Duodenal mucosa (tissue), 2 donors: ENCODE results near the gene RASSF5.
"Not testable (repeated sequence)": the region's sequence is repeated elsewhere in the genome, so short reads cannot be mapped to it uniquely, and the experiment has no call there.

Experiments used
- H3K27ac ChIP-seq: one replicate; pipeline ENCODE4 v1.7.0; 2013; ENCODE audit warnings: low read depth, low read length
- H3K27me3 ChIP-seq, 2 donors: one replicate each; pipeline ENCODE4 v1.7.0; 2013; ENCODE audit warnings: low read length in 2 of 2, control low read depth in 1 of 2; ENCODE audit not compliant: insufficient read depth in 2 of 2, control insufficient read depth in 1 of 2
- H3K36me3 ChIP-seq, 2 donors: one replicate each; pipeline ENCODE4 v1.7.0; 2013; ENCODE audit warnings: low read length in 2 of 2, control low read depth in 1 of 2; ENCODE audit not compliant: insufficient read depth in 2 of 2, control insufficient read depth in 1 of 2
- H3K4me1 ChIP-seq, 2 donors: one replicate each; pipeline ENCODE4 v1.7.0; 2013; ENCODE audit warnings: low read length in 2 of 2, control low read depth in 1 of 2; ENCODE audit not compliant: insufficient read depth in 2 of 2, control insufficient read depth in 1 of 2
- H3K4me3 ChIP-seq, 2 donors: one replicate each; pipeline ENCODE4 v1.7.0; 2013; ENCODE audit warnings: low read length in 2 of 2, low read depth in 1 of 2
- H3K9ac ChIP-seq, 2 donors: one replicate each; pipeline ENCODE4 v1.7.0; 2013; ENCODE audit warnings: low read length in 2 of 2, low read depth in 1 of 2
- H3K9me3 ChIP-seq, 2 donors: one replicate each; pipeline ENCODE4 v1.7.0; 2013; ENCODE audit warnings: low read length in 2 of 2, control low read depth in 1 of 2; ENCODE audit not compliant: control insufficient read depth in 1 of 2

The RASSF5 gene

DNA sequence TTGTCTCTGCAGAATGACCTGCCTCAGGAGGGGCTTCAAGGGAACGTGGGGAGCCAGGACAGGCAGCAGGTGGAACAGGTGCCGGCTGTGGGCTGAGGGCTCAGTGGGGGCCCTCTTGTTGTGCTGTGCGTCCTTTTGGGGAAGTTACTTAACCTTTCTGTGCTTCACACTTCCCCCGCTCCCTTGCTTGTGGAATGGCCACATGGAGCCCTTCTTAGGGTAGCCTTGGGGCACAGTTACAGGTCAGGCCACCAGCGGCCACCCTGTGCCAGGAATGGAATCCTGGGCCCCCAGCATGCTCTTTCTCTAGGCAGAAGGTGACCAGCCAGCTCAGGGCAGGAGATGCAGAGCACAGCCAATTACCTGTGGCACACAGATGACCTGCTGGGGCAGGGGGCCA, 34.4 kb upstream of the RASSF5 start:
- H3K27me3 ChIP-seq, result no peaks in the 10 kb centered on the region
- peaks cover 11 to 35% of the 10 kb centered on the region in 2 donors for H3K36me3 ChIP-seq
- H3K27ac ChIP-seq, result no peak overlapping the region
- peaks cover 30 to 31% of the 10 kb centered on the region in 2 donors for H3K4me1 ChIP-seq
- no peak overlapping the region for H3K9ac ChIP-seq
- H3K4me3 ChIP-seq, result no peak overlapping the region
- H3K9me3 ChIP-seq, result no peaks in the 10 kb centered on the region

DNA sequence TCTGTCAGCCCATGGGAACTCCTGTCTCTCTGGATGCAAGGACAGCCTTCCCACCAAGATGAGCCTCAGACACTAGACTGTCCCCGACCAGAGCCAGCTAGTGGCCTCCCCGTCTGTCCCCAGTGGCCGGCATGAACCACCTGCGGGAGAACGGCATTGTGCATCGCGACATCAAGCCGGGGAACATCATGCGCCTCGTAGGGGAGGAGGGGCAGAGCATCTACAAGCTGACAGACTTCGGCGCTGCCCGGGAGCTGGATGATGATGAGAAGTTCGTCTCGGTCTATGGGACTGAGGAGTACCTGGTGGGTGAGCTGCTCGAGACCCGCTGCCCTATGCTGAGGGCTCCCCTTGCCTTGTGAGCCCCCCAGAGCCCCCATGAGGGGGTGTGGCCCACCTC, 31.3 kb upstream of the RASSF5 start:
- H3K27ac ChIP-seq, result no peak overlapping the region
- H3K27me3 ChIP-seq, result no peaks in the 10 kb centered on the region
- H3K4me3 ChIP-seq, result no peak overlapping the region
- peaks cover 16 to 53% of the 10 kb centered on the region in 2 donors for H3K36me3 ChIP-seq
- H3K9me3 ChIP-seq, result no peaks in the 10 kb centered on the region
- H3K9ac ChIP-seq, result no peak overlapping the region
- peaks cover 11 to 15% of the 10 kb centered on the region in 2 donors for H3K4me1 ChIP-seq

DNA sequence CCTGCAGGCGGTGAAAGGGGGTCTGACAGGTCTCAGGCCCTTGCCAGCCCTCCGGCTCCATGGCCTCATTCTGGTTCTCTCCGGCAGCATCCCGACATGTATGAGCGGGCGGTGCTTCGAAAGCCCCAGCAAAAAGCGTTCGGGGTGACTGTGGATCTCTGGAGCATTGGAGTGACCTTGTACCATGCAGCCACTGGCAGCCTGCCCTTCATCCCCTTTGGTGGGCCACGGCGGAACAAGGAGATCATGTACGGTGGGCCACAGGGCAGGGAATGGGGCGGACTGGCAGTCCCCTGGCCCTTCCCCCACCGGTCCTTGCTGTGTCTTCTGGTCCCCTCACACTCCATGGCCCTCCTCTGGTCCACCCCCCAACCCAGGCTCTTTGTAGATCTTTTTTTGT, 30.7 kb upstream of the RASSF5 start:
- Histone ChIP-seq H3K4me3 (no peak overlapping the region), H3K27ac (no peak overlapping the region), H3K4me1 (peaks cover 6 to 9% of the 10 kb centered on the region in 2 donors), H3K36me3 (peaks cover 19 to 53% of the 10 kb centered on the region in 2 donors), H3K9me3 (no peaks in the 10 kb centered on the region), H3K27me3 (no peaks in the 10 kb centered on the region), H3K9ac (no peak overlapping the region)

DNA sequence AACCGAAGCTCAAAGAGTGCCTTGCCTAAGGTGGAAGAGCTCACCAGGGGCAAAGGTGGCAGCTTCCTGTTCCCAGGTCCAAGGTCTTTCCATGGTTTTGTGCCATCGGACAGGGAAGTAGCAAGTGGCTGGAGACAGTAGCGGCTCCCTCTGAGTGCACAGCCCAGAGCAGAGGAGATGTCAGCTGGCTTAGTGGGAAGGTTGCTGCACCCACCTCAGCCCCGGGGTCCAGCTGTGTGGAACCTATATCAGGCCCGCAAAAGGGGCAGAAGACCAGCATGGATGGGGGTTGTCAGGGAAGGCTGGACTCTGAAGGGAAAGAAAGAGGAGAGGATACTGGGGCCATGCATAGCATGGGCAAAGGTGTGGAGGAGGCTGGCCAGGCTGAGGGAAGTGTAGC, 30.2 kb upstream of the RASSF5 start:
- no peak overlapping the region for H3K4me3 ChIP-seq
- peaks cover 3 to 5% of the 10 kb centered on the region in 2 donors for H3K4me1 ChIP-seq
- H3K9ac ChIP-seq, result no peak overlapping the region
- no peak overlapping the region for H3K27ac ChIP-seq
- peaks cover 19 to 53% of the 10 kb centered on the region in 2 donors for H3K36me3 ChIP-seq
- no peaks in the 10 kb centered on the region for H3K9me3 ChIP-seq
- no peaks in the 10 kb centered on the region for H3K27me3 ChIP-seq

DNA sequence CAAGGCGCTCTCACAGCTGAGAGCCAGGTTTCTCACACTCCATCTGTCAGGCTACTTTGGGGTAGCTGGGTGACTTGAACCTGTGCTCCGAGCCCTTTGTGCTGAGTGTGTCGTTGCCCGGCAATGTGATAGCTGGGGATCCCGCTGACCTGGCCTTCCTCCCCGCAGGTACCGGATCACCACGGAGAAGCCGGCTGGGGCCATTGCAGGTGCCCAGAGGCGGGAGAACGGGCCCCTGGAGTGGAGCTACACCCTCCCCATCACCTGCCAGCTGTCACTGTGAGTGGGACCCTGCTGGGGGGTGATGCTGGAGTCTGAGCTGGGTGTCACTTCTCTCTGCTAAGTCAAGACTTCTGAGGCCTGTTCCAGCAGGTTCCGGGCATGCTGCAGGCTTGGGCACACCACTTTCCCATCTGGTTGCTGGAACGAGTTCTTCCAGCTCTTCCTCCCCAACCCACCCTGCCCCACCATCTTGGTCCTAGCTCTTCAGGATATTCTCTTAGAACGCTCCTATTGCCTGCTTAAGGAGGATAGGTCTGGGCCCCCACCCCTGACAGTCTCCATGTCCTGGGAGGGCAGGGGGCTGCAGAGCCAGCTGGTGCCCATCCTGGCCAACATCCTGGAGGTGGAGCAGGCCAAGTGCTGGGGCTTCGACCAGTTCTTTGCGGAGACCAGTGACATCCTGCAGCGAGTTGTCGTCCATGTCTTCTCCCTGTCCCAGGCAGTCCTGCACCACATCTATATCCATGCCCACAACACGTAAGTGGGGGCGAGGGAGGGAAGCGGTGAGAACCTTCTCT, 29.6 kb upstream of the RASSF5 start:
- Histone ChIP-seq H3K4me3 (no peak overlapping the region), H3K27me3 (no peaks in the 10 kb centered on the region), H3K9ac (no peak overlapping the region), H3K36me3 (peaks cover 22 to 60% of the 10 kb centered on the region in 2 donors), H3K4me1 (peaks cover 0 to 2% of the 10 kb centered on the region in 2 donors), H3K9me3 (no peaks in the 10 kb centered on the region), H3K27ac (no peak overlapping the region)

DNA sequence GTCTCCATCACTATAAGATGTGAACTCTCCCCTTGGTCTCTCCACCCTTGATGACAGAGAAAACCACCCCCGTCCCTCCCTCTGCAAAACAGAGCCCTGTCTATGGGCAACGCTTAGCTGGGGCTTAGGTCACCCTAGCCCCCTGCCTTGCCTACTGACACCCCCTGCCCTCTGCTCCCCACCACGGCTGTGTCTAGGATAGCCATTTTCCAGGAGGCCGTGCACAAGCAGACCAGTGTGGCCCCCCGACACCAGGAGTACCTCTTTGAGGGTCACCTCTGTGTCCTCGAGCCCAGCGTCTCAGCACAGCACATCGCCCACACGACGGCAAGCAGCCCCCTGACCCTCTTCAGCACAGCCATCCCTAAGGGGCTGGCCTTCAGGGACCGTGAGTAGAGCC, 28.6 kb upstream of the RASSF5 start:
- H3K27me3 ChIP-seq, result no peaks in the 10 kb centered on the region
- no peaks in the 10 kb centered on the region for H3K9me3 ChIP-seq
- peaks cover 28 to 67% of the 10 kb centered on the region in 2 donors for H3K36me3 ChIP-seq
- H3K27ac ChIP-seq, result no peak overlapping the region
- H3K9ac ChIP-seq, result no peak overlapping the region
- no peak overlapping the region for H3K4me3 ChIP-seq
- H3K4me1 ChIP-seq, result no peaks in the 10 kb centered on the region

DNA sequence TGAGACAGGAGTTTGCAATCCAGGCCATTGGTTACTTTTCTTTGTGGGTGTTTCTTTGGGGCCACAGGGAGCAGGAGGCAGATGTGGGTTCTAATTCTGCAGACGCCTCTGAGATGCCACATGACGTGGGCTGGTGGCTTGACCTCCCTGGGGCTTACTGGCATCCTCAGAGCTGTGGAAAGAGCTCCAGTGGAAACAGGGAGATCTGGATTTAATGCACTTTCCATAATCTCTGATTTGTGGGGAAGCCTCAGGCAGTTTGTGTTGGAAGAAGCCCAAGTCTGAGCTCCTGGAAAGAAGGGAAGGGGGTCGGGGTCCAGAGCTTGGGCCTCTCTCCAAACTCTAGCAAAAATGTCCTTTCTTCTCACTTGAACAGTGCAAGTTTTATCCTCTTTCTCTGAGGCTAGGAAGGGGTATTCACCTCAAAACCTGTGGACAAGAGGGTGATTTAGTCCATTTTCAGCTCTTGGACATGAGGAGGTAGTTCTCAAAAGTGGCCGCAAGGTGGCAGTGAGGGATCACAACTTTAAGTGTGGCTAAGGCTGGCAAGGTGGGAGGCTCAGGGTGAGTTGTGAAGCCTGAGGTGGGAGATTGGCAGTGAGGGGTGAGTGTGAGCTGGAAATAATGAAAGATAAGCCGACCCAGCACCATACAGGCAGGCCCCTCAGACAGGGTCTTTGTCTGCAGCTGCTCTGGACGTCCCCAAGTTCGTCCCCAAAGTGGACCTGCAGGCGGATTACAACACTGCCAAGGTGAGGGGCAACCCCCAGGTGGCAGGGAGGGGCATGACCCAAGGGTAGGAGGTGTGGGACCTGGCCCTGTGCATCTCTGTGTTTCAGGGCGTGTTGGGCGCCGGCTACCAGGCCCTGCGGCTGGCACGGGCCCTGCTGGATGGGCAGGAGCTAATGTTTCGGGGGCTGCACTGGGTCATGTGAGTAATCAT, 27.9 kb upstream of the RASSF5 start:
- Histone ChIP-seq H3K36me3 (peaks cover 28 to 67% of the 10 kb centered on the region in 2 donors), H3K27me3 (no peaks in the 10 kb centered on the region)

DNA sequence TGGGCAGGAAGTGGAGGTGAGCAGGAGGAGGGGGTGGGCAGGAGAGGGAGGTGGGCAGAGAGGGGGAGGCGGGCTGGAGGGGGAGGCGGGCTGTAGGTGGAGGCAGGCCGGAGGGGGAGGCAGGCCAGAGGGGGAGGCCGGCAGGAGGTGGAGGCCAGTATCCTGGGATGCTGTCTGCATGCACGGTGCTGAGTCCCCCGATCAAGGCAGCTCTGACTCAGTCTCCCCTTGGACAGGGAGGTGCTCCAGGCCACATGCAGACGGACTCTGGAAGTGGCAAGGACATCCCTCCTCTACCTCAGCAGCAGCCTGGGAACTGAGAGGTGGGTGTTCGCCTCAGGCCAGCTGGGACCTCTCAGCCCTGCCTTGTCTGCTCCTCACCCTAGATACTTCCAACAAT, 27.1 kb upstream of the RASSF5 start:
- no peaks in the 10 kb centered on the region for H3K4me1 ChIP-seq
- no peaks in the 10 kb centered on the region for H3K9me3 ChIP-seq
- H3K4me3 ChIP-seq, result no peak overlapping the region
- H3K36me3 ChIP-seq, result peaks cover 28 to 67% of the 10 kb centered on the region in 2 donors
- H3K27ac ChIP-seq, result no peak overlapping the region
- H3K27me3 ChIP-seq, result no peaks in the 10 kb centered on the region
- no peak overlapping the region for H3K9ac ChIP-seq

More for the DNA sequence above, 27.9 kb upstream of the RASSF5 start:
- no peak overlapping the region for H3K4me3 ChIP-seq
- no peak overlapping the region for H3K27ac ChIP-seq
- no peak overlapping the region for H3K9ac ChIP-seq
- H3K9me3 ChIP-seq, result no peaks in the 10 kb centered on the region
- no peaks in the 10 kb centered on the region for H3K4me1 ChIP-seq

DNA sequence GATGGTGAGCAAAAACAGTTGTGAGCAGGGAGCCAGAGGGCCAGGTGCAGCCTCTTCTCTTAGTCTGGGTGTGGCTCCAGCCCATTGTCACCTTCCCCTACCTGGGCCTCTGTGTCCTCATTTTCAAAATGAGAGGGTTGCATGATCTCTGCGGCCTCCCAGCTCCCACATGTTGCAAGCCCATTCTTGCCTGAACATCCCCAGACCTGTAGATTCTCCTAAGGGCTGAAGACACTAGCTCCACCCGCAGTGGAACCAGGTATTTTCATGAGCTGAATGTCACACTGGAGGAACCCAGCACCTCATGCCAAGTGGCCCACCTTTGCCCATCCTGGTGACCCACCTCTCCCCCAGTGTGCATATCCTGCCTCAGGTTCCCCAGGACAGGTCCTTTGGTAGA, 24.7 kb upstream of the RASSF5 start:
- Histone ChIP-seq H3K27me3 (no peaks in the 10 kb centered on the region), H3K4me3 (no peak overlapping the region), H3K4me1 (peaks cover 3 to 5% of the 10 kb centered on the region in 2 donors), H3K9me3 (no peaks in the 10 kb centered on the region), H3K9ac (no peak overlapping the region), H3K27ac (no peak overlapping the region), H3K36me3 (peaks cover 18 to 53% of the 10 kb centered on the region in 2 donors)

DNA sequence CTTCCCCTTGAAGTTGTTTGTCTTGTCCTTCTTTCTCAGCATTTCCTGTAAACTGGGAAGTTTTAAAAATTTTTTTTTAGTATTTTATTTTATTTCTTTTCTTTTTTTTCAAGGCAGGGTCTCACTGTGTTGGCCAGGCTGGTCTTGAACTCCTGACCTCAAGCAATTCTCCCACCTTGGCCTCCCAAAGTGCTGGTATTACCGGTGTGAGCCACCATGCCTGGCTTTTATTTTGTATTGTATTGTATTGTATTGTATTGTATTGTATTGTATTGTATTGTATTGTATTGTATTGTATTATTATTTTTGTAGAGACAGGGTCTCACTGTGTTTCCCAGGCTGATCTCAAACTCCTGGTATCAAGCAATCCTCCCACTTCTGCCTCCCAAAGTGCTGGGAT, 23.5 kb upstream of the RASSF5 start:
- not testable (repeated sequence) for H3K9ac ChIP-seq, H3K4me1 ChIP-seq, H3K27me3 ChIP-seq, H3K27ac ChIP-seq, H3K4me3 ChIP-seq, H3K9me3 ChIP-seq
- H3K36me3 ChIP-seq, result peaks cover 18 to 49% of the 10 kb centered on the region in 2 donors
